K562 (cell line): ENCODE measurements around the gene ZNF814. TPM values are rescaled to one million over a fixed set of nuclear protein-coding genes. Genes with fewer than 3 reads are reported as not detected.

Experiments used
- ATAC-seq: fragments of 200-7000 bp; cut with Tn5 transposase; 3 replicates; pipeline ENCODE4 v1.9.1; 2020; ENCODE audit warnings: moderate library complexity
- BruUV-seq: library from RNA; stranded (reverse); fragments of 400-500 nt; replicated peaks from 2 replicates; lab custom pipeline; 2021; lab: Mats Ljungman, UMichigan
- CTCF ChIA-PET: fragments of 300-600 bp; formaldehyde crosslinking; extraction: SDS; loops from one replicate; lab custom pipeline; 2021; ENCODE audit warnings: low intra/inter-chr PET ratio; lab: Yijun Ruan, JAX
- POLR2A ChIA-PET: fragments of 300-600, 350-650 bp; sonication (Branson Sonifier 250); formaldehyde crosslinking; extraction: SDS; loops from one replicate; lab custom pipeline; 2021; ENCODE audit warnings: antibody characterized with exemption, inconsistent platforms; lab: Yijun Ruan, JAX
- DNase-seq, 4 experiments: peaks; one replicate each; pipeline versions ENCODE4 v3.0.0 to v3.0.0-alpha.2; 2011 to 2018; ENCODE audit warnings: low spot score in 3 of 4, mixed read lengths in 3 of 4; ENCODE audit errors: extremely low read depth in 1 of 4
- FAIRE-seq: peaks from 2 replicates; lab custom pipeline; 2011; peaks lifted over from hg19 to GRCh38; lab: Jason Lieb, UNC
- H2AFZ ChIP-seq: 2 replicates; pipeline ENCODE4 v1.6.0; 2011; ENCODE audit warnings: low read depth, low read length, control low read depth, inconsistent platforms
- H3K27ac ChIP-seq: fragments of 200-600 bp; 3 replicates; pipeline ENCODE4 v1.8.0; 2011; ENCODE audit warnings: low read depth, mild to moderate bottlenecking, control low read depth, inconsistent platforms, low read length, moderate library complexity, mixed read lengths; ENCODE audit errors: extremely low read depth
- H3K27me3 ChIP-seq, 2 experiments: fragments of 300-600 bp in 1 of 2; 2 replicates in 1 of 2; 3 replicates in 1 of 2; pipeline versions ENCODE4 v1.6.0 to v1.8.0; 2011; ENCODE audit warnings: inconsistent platforms in 2 of 2, low read length in 2 of 2, mild to moderate bottlenecking in 1 of 2, mixed read lengths in 1 of 2, moderate library complexity in 1 of 2; ENCODE audit not compliant: control insufficient read depth in 2 of 2, insufficient read depth in 2 of 2
- H3K36me3 ChIP-seq: fragments of 300-600 bp; 3 replicates; pipeline ENCODE4 v1.8.0; 2011; ENCODE audit warnings: mild to moderate bottlenecking, low read length, inconsistent platforms; ENCODE audit not compliant: control insufficient read depth, insufficient read depth
- H3K4me1 ChIP-seq, 2 experiments: fragments of 200-600 bp in 1 of 2; replicated peaks in 1 of 2; 2 replicates in 1 of 2; 3 replicates in 1 of 2; pipeline versions ENCODE4 v1.5.1 to v1.8.0; 2011; ENCODE audit warnings: inconsistent platforms in 2 of 2, low read length in 2 of 2, mild to moderate bottlenecking in 1 of 2, mixed read lengths in 1 of 2, moderate library complexity in 1 of 2; ENCODE audit not compliant: control insufficient read depth in 2 of 2, insufficient read depth in 2 of 2
- H3K4me2 ChIP-seq: 2 replicates; pipeline ENCODE4 v1.6.1; 2011; ENCODE audit warnings: low read length, control low read depth, inconsistent platforms, mixed read lengths; ENCODE audit not compliant: insufficient read depth
- H3K4me3 ChIP-seq: fragments of 200-600 bp; sonication (generic), shearing (Covaris generic); 2 replicates; pipeline ENCODE4 v1.5.1; 2016; ENCODE audit warnings: control low read depth, inconsistent platforms
- H3K79me2 ChIP-seq: fragments of 200-600 bp; 3 replicates; pipeline ENCODE4 v1.8.0; 2011; ENCODE audit warnings: low read length, inconsistent platforms; ENCODE audit not compliant: control insufficient read depth, insufficient read depth
- H3K9ac ChIP-seq, 2 experiments: 2 replicates each; pipeline versions ENCODE4 v1.6.0 to v1.6.1; 2011; ENCODE audit warnings: low read depth in 2 of 2, low read length in 2 of 2, control low read depth in 1 of 2, inconsistent platforms in 1 of 2, mild to moderate bottlenecking in 1 of 2, mixed read lengths in 1 of 2; ENCODE audit not compliant: insufficient read depth in 1 of 2
- H3K9me1 ChIP-seq: one replicate; pipeline ENCODE4 v1.6.0; 2011; ENCODE audit warnings: inconsistent platforms, mild to moderate bottlenecking, low read length, moderate library complexity; ENCODE audit not compliant: control insufficient read depth, insufficient read depth
- H3K9me3 ChIP-seq: replicated peaks from 2 replicates; pipeline ENCODE4 v1.5.1; 2011; ENCODE audit warnings: low read depth, low read length, inconsistent platforms; ENCODE audit not compliant: control insufficient read depth, insufficient read depth
- H4K20me1 ChIP-seq: replicated peaks from 2 replicates; pipeline ENCODE4 v1.6.1; 2011; ENCODE audit warnings: low read length, inconsistent platforms, mixed read lengths; ENCODE audit not compliant: control insufficient read depth, insufficient read depth
- CHCHD3 ChIP-seq: fragments of 250-450 bp; sonication (Bioruptor Pico); IDR thresholded peaks from 2 replicates; pipeline ENCODE4 v2.1.2; 2022; ENCODE audit warnings: mild to moderate bottlenecking
- CSDE1 ChIP-seq, 2 experiments: fragments of 450-650 bp; IDR thresholded peaks; 2 replicates each; pipeline ENCODE4 v1.6.1; 2016; ENCODE audit warnings: mild to moderate bottlenecking in 1 of 2
- DPF2 ChIP-seq: fragments of 450-650 bp; IDR thresholded peaks from 2 replicates; pipeline ENCODE4 v1.6.1; 2016
- E2F6 ChIP-seq, 2 experiments: IDR thresholded peaks; 2 replicates each; pipeline ENCODE4 v1.6.1; 2011; ENCODE audit warnings: borderline replicate concordance in 1 of 2, control low read depth in 1 of 2, low read depth in 1 of 2, low read length in 1 of 2, mild to moderate bottlenecking in 1 of 2, mixed read lengths in 1 of 2, moderate library complexity in 1 of 2; ENCODE audit not compliant: insufficient read depth in 1 of 2, insufficient read length in 1 of 2, poor library complexity in 1 of 2, severe bottlenecking in 1 of 2; ENCODE audit errors: extremely low read depth in 1 of 2
- GMEB1 ChIP-seq: fragments of 250-450 bp; sonication (Bioruptor Pico); IDR thresholded peaks from 2 replicates; pipeline ENCODE4 v1.4.0; 2020; ENCODE audit warnings: mild to moderate bottlenecking
- POLR2AphosphoS5 ChIP-seq: IDR thresholded peaks from 2 replicates; pipeline ENCODE4 v1.6.1; 2011; ENCODE audit warnings: mild to moderate bottlenecking, low read depth, low read length, moderate library complexity; ENCODE audit not compliant: control insufficient read depth, insufficient read depth
- TAF15 ChIP-seq: fragments of 200-400 bp; formaldehyde crosslinking; IDR thresholded peaks from 2 replicates; pipeline ENCODE4 v1.6.1; 2017; ENCODE audit warnings: mild to moderate bottlenecking, low read depth, low read length, moderate library complexity
- TEAD1 ChIP-seq, 2 experiments: fragments of 450-650 bp in 1 of 2; sonication (generic) in 1 of 2; formaldehyde crosslinking; IDR thresholded peaks; 2 replicates each; pipeline versions ENCODE4 v1.4.0 to v1.8.0; 2020 to 2022; ENCODE audit warnings: mild to moderate bottlenecking in 2 of 2, missing genetic modification reagents in 1 of 2
- ZNF197 ChIP-seq: fragments of 200-800 bp; sonication (Bioruptor generic); IDR thresholded peaks from 2 replicates; pipeline ENCODE4 v1.6.1; 2016; ENCODE audit warnings: low read depth, missing genetic modification characterization, missing compliant biosample characterization
- ZNF280B ChIP-seq: fragments of 250-450 bp; sonication (Bioruptor Pico); IDR thresholded peaks from 2 replicates; pipeline ENCODE4 v1.5.1; 2021; ENCODE audit warnings: mild to moderate bottlenecking
- WGBS: fragments of 100-300 bp; shearing (Covaris generic); methylation state at CpG from one replicate; pipeline ENCODE4 v1.1.6; 2016; ENCODE audit warnings: low coverage, mixed read lengths; ENCODE audit not compliant: insufficient coverage; ENCODE audit errors: missing lambda C conversion rate; 5-methylcytosine and 5-hydroxymethylcytosine counted together
- in situ Hi-C: fragments of 300-500 bp; cut with MboI; formaldehyde crosslinking; loops from 4 replicates; pipeline ENCODE4 v1.15.0; 2018; ENCODE audit warnings: inconsistent platforms, mixed read lengths
- intact Hi-C: fragments of 100-400 bp; cut with micrococcal nuclease; formaldehyde crosslinking; loops from 2 replicates; pipeline ENCODE4 v1.14.2; 2022
- polyA plus RNA-seq, 8 experiments: library from polyadenylated mRNA; depleted of rRNA in 4 of 8; stranded (reverse) in 5 of 8; unstranded in 3 of 8; fragments of >200 nt; fragmentation: Nextera tagmentation in 2 of 8; fragmentation: Illumina TruSeq in 1 of 8; extraction: Ambion mirVana in 2 of 8; extraction: Trizol in 1 of 8; gene quantifications; 2 replicates each; pipeline versions ENCODE4 v1.2.1 to v1.2.3, GENCODE V29; 2011 to 2014; ENCODE audit warnings: inconsistent platforms in 1 of 8, missing spikeins in 1 of 8
- total RNA-seq, 7 experiments: library from RNA; depleted of rRNA in 6 of 7; stranded (reverse); fragments of >200 nt in 6 of 7; fragmentation: Illumina TruSeq in 2 of 7; extraction: Trizol in 2 of 7; gene quantifications; 2 replicates each; pipeline versions ENCODE4 v1.2.1 to v1.2.3, GENCODE V29; 2011 to 2021; ENCODE audit warnings: low replicate concordance in 1 of 7

The ZNF814 gene
- total and polyA plus RNA-seq, 9 of the 15 experiments (the other 6 are each of a cell fraction or from before 2014, with no cell fraction given) = 0.42 to 3.5 (median 1.9) TPM

GRCh38 chr19:57829316-57829715, 59.5 kb downstream of the ZNF814 start:
- no peak overlapping the region for H3K4me3 ChIP-seq
- peaks cover 73% of the 10 kb centered on the region for H3K79me2 ChIP-seq
- H3K9me1 ChIP-seq = no peaks in the 10 kb centered on the region
- intact Hi-C loops (no loop called here), in situ Hi-C loops (no loop called here)
- H3K9ac ChIP-seq = no peak overlapping the region
- H3K4me1 ChIP-seq = peaks cover 0 to 5% of the 10 kb centered on the region in 2 experiments; a peak in 2 of 5 replicates
- no peak overlapping the region for H3K27ac ChIP-seq
- ATAC-seq (no peak), FAIRE-seq (no peak), DNase-seq (no peak)
- H3K36me3 ChIP-seq = peaks cover 46% of the 10 kb centered on the region; the same call in 2 of the 3 replicates
- WGBS = 83% methylated on average over 5 of the region's 5 CpGs
- H4K20me1 ChIP-seq = peaks cover 3% of the 10 kb centered on the region; the same call in 1 of the 2 replicates
- H2AFZ ChIP-seq = no peak overlapping the region
- ChIA-PET CTCF (interaction anchor here (0.6 kb wide), 1 partner anchor 364 kb away, joined by 3 read pairs; no protein-coding TSS in a partner anchor), POLR2A (no interaction called here)
- no peaks in the 10 kb centered on the region; the same call in 1 of the 2 replicates for H3K9me3 ChIP-seq
- H3K27me3 ChIP-seq = no peaks in the 10 kb centered on the region
- no TSS peak for BruUV-seq
- no peak for TF ChIP-seq CSDE1 (IDR thresholded peaks at IDR 0.05)
- H3K4me2 ChIP-seq = no peak overlapping the region

- no peak overlapping the region for H3K4me2 ChIP-seq
- no peaks in the 10 kb centered on the region for H3K9me1 ChIP-seq
- H3K79me2 ChIP-seq = peaks cover 87% of the 10 kb centered on the region
- BruUV-seq = no TSS peak
- intact Hi-C loops = no loop called here
- in situ Hi-C loops = no loop called here
- DNase-seq = no peak
- ChIA-PET CTCF (no interaction called here), POLR2A (no interaction called here)
- no peak for FAIRE-seq
- H3K27me3 ChIP-seq = no peaks in the 10 kb centered on the region
- peaks cover 3% of the 10 kb centered on the region; the same call in 1 of the 2 replicates for H4K20me1 ChIP-seq
- no peak overlapping the region for H3K9ac ChIP-seq
- no peak for ATAC-seq
- peaks cover 74% of the 10 kb centered on the region for H3K36me3 ChIP-seq
- H3K27ac ChIP-seq = no peak overlapping the region
- H3K4me3 ChIP-seq = no peak overlapping the region
- peaks cover 4 to 9% of the 10 kb centered on the region in 2 experiments; a peak in 3 of 5 replicates for H3K4me1 ChIP-seq
- no peaks in the 10 kb centered on the region; the same call in 1 of the 2 replicates for H3K9me3 ChIP-seq
- WGBS = 98% methylated on average over 5 of the region's 6 CpGs
- H2AFZ ChIP-seq = no peak overlapping the region
- TF ChIP-seq ZNF280B (CRISPR knock-in tag) = no peak
- no peak for TF ChIP-seq TAF15
- no peak for TF ChIP-seq DPF2
- no peak for TF ChIP-seq CHCHD3 (CRISPR knock-in tag)
- TF ChIP-seq E2F6 (IDR thresholded peaks at IDR 0.05; ENCODE audit: borderline replicate concordance in 1 of 2, extremely low read depth in 1 of 2, insufficient read depth in 1 of 2, insufficient read length in 1 of 2, low read depth in 1 of 2, low read length in 1 of 2, poor library complexity in 1 of 2, severe bottlenecking in 1 of 2) = no peak
- TF ChIP-seq ZNF197 (CRISPR knock-in tag) = no peak
- TF ChIP-seq GMEB1 (CRISPR knock-in tag) = no peak
- no peak for TF ChIP-seq POLR2AphosphoS5
- TF ChIP-seq TEAD1 (CRISPR knock-in tag; IDR thresholded peaks at IDR 0.05) = no peak
These were observed 63.3 kb downstream of the ZNF814 start for GRCh38 chr19:57825511-57825910.
